ENCODE measurements around the gene SPRING1. TPM values are rescaled to one million over a fixed set of nuclear protein-coding genes. Genes with fewer than 3 reads are reported as not detected.

Gene SPRING1
- total RNA-seq, 1 donor from 2014 or later = 6.3 TPM

- Histone ChIP-seq H3K36me3 (ENCODE audit: control insufficient read depth in 3 of 3, insufficient read depth in 3 of 3, low read length in 3 of 3) (no peaks in the 10 kb centered on the region), H3K9ac (ENCODE audit: low read depth in 1 of 3, low read length in 3 of 3) (no peak overlapping the region), H3K27ac (ENCODE audit: low read depth, low read length) (no peak overlapping the region), H3K27me3 (ENCODE audit: control insufficient read depth in 3 of 3, insufficient read depth in 3 of 3, low read length in 3 of 3) (peaks cover 18 to 39% (median 31%) of the 10 kb centered on the region in 3 donors), H3K4me1 (ENCODE audit: control insufficient read depth in 3 of 3, insufficient read depth in 3 of 3, low read length in 3 of 3) (peaks cover 8 to 14% (median 8%) of the 10 kb centered on the region in 3 donors), H3K4me3 (ENCODE audit: low read length in 3 of 3) (no peak overlapping the region), H3K9me3 (ENCODE audit: control insufficient read depth in 3 of 3, low read length in 3 of 3) (no peaks in the 10 kb centered on the region)
Measured at GRCh38 chr12:116689979-116690744, 47.7 kb downstream of the SPRING1 start.

GRCh38 chr12:116689521-116689920 is 48.3 kb downstream of the SPRING1 start:
- Histone ChIP-seq H3K27me3 (ENCODE audit: control insufficient read depth in 3 of 3, insufficient read depth in 3 of 3, low read length in 3 of 3) (peaks cover 18 to 32% (median 24%) of the 10 kb centered on the region in 3 donors), H3K36me3 (ENCODE audit: control insufficient read depth in 3 of 3, insufficient read depth in 3 of 3, low read length in 3 of 3) (no peaks in the 10 kb centered on the region), H3K9me3 (ENCODE audit: control insufficient read depth in 3 of 3, low read length in 3 of 3) (no peaks in the 10 kb centered on the region), H3K9ac (ENCODE audit: low read depth in 1 of 3, low read length in 3 of 3) (no peak overlapping the region), H3K27ac (ENCODE audit: low read depth, low read length) (no peak overlapping the region), H3K4me1 (ENCODE audit: control insufficient read depth in 3 of 3, insufficient read depth in 3 of 3, low read length in 3 of 3) (peaks cover 8 to 12% (median 8%) of the 10 kb centered on the region in 3 donors), H3K4me3 (ENCODE audit: low read length in 3 of 3) (no peak overlapping the region)

Small RNA genes lying within 50 kb of the gene (small RNA-seq; reads per million reads assigned to genes)
- not detected for gene RNU6-558P

Other genes starting within 250 kb of the SPRING1 start
- not detected for gene MAP1LC3B2, start 178.7 kb downstream of the SPRING1 start, total RNA-seq
- gene RNFT2, start 246 bp upstream of the SPRING1 start, total RNA-seq = 1.0 TPM
- gene HRK, start 143.4 kb upstream of the SPRING1 start, total RNA-seq = 0.52 TPM
- gene FBXW8, start 172.9 kb upstream of the SPRING1 start, total RNA-seq = 8.9 TPM

Measured in skeletal muscle tissue (tissue), 5 donors.